Caco-2 (cell line): ENCODE results near the gene FAM162B. TPM values are rescaled to one million over a fixed set of nuclear protein-coding genes. Genes with fewer than 3 reads are reported as not detected.

ENCODE experiments used
- BruUV-seq: library from RNA; stranded (reverse); fragments of 400-500 nt; replicated peaks from 2 replicates; lab custom pipeline; 2021; lab: Mats Ljungman, UMichigan
- CTCF ChIA-PET: fragments of 300-600 bp; sonication (Branson Sonifier 250); formaldehyde crosslinking; loops from one replicate; lab custom pipeline; 2022; ENCODE audit warnings: antibody characterized with exemption; lab: Charles Lee
- POLR2A ChIA-PET: fragments of 300-600 bp; sonication (Branson Sonifier 250); formaldehyde crosslinking; loops from one replicate; lab custom pipeline; 2022; ENCODE audit warnings: antibody characterized with exemption; lab: Charles Lee
- DNase-seq, 2 experiments: peaks; one replicate each; pipeline versions ENCODE4 v3.0.0 to v3.0.0-alpha.2; 2020 to 2022
- H3K27me3 ChIP-seq: replicated peaks from 2 replicates; pipeline ENCODE4 v1.6.0; 2011; ENCODE audit warnings: low read length; ENCODE audit not compliant: control insufficient read depth, insufficient read depth
- H3K36me3 ChIP-seq: 2 replicates; pipeline ENCODE4 v1.5.1; 2011; ENCODE audit warnings: low read length; ENCODE audit not compliant: control insufficient read depth, insufficient read depth
- H3K4me1 ChIP-seq: fragments of 250-450 bp; sonication (Bioruptor Pico); 2 replicates; pipeline ENCODE4 v1.5.1; 2020; ENCODE audit warnings: mild to moderate bottlenecking
- H3K4me3 ChIP-seq: 2 replicates; pipeline ENCODE4 v1.5.1; 2011; ENCODE audit warnings: low read depth, mild to moderate bottlenecking, control low read depth, low read length
- H3K9me3 ChIP-seq: fragments of 250-450 bp; sonication (Bioruptor Pico); 2 replicates; pipeline ENCODE4 v1.5.1; 2020; ENCODE audit warnings: mild to moderate bottlenecking, moderate library complexity
- H3K27ac Mint-ChIP-seq: one replicate; pipeline ENCODE4 v1.8.0; 2022; ENCODE audit warnings: mixed read lengths; ENCODE audit not compliant: unreplicated experiment
- H3K27me3 Mint-ChIP-seq: one replicate; pipeline ENCODE4 v1.8.0; 2022; ENCODE audit warnings: mixed read lengths; ENCODE audit not compliant: insufficient read depth, unreplicated experiment
- H3K36me3 Mint-ChIP-seq: one replicate; pipeline ENCODE4 v1.8.0; 2022; ENCODE audit warnings: mild to moderate bottlenecking, mixed read lengths; ENCODE audit not compliant: insufficient read depth, unreplicated experiment
- H3K4me1 Mint-ChIP-seq: one replicate; pipeline ENCODE4 v1.8.0; 2022; ENCODE audit warnings: low read depth, mixed read lengths; ENCODE audit not compliant: unreplicated experiment
- H3K4me3 Mint-ChIP-seq: one replicate; pipeline ENCODE4 v1.8.0; 2022; ENCODE audit warnings: mild to moderate bottlenecking, moderate library complexity, mixed read lengths; ENCODE audit not compliant: unreplicated experiment
- H3K9me3 Mint-ChIP-seq: one replicate; pipeline ENCODE4 v1.8.0; 2022; ENCODE audit warnings: mixed read lengths; ENCODE audit not compliant: unreplicated experiment
- intact Hi-C: fragments of 100-400 bp; cut with micrococcal nuclease; formaldehyde crosslinking; loops from one replicate; pipeline ENCODE4 v1.10.0; 2022; ENCODE audit not compliant: unreplicated experiment
- total RNA-seq: library from RNA; stranded (reverse); gene quantifications from 2 replicates; pipeline ENCODE4 v1.2.3, GENCODE V29; 2022
- TF ChIP-seq, protein P1 (sequence below), 2 experiments: fragments of 200-600 bp in 1 of 2; IDR thresholded peaks; 1 replicate in 1 of 2; 2 replicates in 1 of 2; pipeline versions ENCODE4 v1.5.1 to v1.8.0; 2011 to 2022; ENCODE audit warnings: antibody characterized with exemption in 1 of 2, control low read depth in 1 of 2, inconsistent platforms in 1 of 2, low read depth in 1 of 2, low read length in 1 of 2, mild to moderate bottlenecking in 1 of 2, moderate library complexity in 1 of 2; ENCODE audit not compliant: insufficient read depth in 1 of 2, severe bottlenecking in 1 of 2, unreplicated experiment in 1 of 2

The FAM162B gene
- total RNA-seq, 1 experiment from 2014 or later = not detected

DNA sequence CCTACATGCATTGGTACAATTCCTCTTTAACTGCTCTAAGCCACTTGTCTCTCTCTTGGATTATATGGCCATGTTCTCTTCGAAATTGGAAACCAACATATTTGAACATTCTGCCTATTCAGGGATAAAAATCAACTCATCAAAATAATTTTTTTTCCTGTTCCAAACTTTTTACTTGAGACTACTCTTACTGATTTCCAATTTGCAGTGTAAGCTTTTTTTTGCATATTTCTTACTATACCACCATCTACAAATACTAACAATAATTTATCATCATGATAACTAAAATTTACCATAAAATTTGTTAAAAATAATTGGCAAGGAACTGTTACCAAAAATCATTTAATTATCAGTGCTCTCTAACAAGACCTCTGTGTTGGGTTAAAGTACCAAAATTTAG is 6.9 kb upstream of the FAM162B start:
- H3K9me3 ChIP-seq = no peaks in the 10 kb centered on the region
- Mint-ChIP-seq H3K36me3 (no peaks in the 10 kb centered on the region), H3K9me3 (no peaks in the 10 kb centered on the region), H3K4me1 (peaks cover 7% of the 10 kb centered on the region), H3K27me3 (no peaks in the 10 kb centered on the region), H3K27ac (no peak overlapping the region), H3K4me3 (no peak overlapping the region)
- H3K4me3 ChIP-seq = no peak overlapping the region
- ChIA-PET CTCF (no interaction called here), POLR2A (no interaction called here)
- no peak for DNase-seq
- TF ChIP-seq, protein P1, sequence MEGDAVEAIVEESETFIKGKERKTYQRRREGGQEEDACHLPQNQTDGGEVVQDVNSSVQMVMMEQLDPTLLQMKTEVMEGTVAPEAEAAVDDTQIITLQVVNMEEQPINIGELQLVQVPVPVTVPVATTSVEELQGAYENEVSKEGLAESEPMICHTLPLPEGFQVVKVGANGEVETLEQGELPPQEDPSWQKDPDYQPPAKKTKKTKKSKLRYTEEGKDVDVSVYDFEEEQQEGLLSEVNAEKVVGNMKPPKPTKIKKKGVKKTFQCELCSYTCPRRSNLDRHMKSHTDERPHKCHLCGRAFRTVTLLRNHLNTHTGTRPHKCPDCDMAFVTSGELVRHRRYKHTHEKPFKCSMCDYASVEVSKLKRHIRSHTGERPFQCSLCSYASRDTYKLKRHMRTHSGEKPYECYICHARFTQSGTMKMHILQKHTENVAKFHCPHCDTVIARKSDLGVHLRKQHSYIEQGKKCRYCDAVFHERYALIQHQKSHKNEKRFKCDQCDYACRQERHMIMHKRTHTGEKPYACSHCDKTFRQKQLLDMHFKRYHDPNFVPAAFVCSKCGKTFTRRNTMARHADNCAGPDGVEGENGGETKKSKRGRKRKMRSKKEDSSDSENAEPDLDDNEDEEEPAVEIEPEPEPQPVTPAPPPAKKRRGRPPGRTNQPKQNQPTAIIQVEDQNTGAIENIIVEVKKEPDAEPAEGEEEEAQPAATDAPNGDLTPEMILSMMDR (IDR thresholded peaks at IDR 0.05; ENCODE audit: insufficient read depth in 1 of 2, low read depth in 1 of 2, low read length in 1 of 2, severe bottlenecking in 1 of 2, unreplicated experiment in 1 of 2) = no peak
- intact Hi-C loops = no loop called here
- H3K4me1 ChIP-seq = no peaks in the 10 kb centered on the region
- H3K36me3 ChIP-seq = no peaks in the 10 kb centered on the region
- no TSS peak for BruUV-seq
- no peaks in the 10 kb centered on the region for H3K27me3 ChIP-seq

DNA sequence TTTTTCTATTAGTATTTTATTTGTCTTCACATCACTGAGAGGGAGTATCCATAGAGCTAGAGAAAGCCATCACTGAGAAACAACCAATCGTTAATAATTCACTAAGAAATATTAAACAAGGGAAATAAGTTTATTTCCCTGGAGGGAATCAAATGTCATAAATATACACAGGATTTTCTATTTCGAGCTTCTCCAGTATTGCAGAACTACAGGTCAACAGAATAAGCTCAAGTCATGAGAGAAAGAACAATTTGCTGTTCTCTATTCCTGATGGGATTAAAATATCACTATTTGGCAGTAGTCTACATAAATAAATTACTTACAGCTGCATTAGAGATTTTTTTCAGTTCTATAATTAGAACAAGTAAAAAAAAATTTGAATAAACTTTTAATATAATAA is 2.2 kb upstream of the FAM162B start:
- intact Hi-C loops = no loop called here
- Mint-ChIP-seq H3K9me3 (no peaks in the 10 kb centered on the region), H3K27ac (no peak overlapping the region), H3K36me3 (no peaks in the 10 kb centered on the region), H3K4me3 (no peak overlapping the region), H3K27me3 (no peaks in the 10 kb centered on the region), H3K4me1 (peaks cover 7% of the 10 kb centered on the region)
- Histone ChIP-seq H3K9me3 (no peaks in the 10 kb centered on the region), H3K4me1 (no peaks in the 10 kb centered on the region), H3K36me3 (no peaks in the 10 kb centered on the region), H3K27me3 (no peaks in the 10 kb centered on the region), H3K4me3 (no peak overlapping the region)
- no peak for DNase-seq
- POLR2A ChIA-PET = no interaction called here
- CTCF ChIA-PET = no interaction called here
- BruUV-seq = no TSS peak
- TF ChIP-seq, protein P1 (IDR thresholded peaks at IDR 0.05; ENCODE audit: insufficient read depth in 1 of 2, low read depth in 1 of 2, low read length in 1 of 2, severe bottlenecking in 1 of 2, unreplicated experiment in 1 of 2) = no peak

DNA sequence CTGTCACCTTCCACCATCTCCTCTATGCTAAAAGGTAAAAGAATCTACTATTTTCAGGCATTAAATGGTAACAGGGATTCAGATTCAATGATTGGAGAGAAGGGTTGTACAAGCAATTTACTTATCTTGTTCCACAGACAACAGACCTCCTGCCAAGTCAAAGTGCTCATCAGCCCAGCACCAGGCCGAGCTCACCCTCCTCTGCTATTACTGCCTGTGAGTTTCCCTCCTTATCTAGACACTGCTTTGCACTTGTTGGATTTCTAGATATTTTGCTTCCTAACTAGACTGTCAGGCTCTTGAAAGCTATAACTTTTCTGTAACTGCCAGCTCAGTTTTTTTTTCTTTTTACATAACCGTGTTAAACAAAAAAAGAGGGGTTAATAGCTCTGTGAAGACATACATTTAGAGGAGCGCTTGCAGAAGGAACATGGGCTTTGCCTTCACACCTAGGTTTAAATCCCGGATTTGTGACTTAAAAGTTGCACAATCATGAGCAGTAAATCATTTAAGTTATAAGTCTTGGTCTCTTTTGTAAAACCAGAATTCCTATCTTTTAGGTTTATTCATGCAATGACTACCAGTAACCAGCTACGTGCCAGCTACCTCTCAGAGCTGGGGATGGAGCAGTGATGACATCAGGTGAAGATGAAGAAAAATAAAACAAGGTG is 1.1 kb upstream of the FAM162B start:
- H3K27ac Mint-ChIP-seq = no peak overlapping the region
- POLR2A ChIA-PET = interaction anchor here (0.6 kb wide), 1 partner anchor 622 kb away, joined by 3 read pairs; no protein-coding TSS in a partner anchor
- CTCF ChIA-PET = no interaction called here

More for the DNA sequence above, 1.1 kb upstream of the FAM162B start:
- Mint-ChIP-seq H3K9me3 (no peaks in the 10 kb centered on the region), H3K36me3 (no peaks in the 10 kb centered on the region), H3K4me1 (peaks cover 7% of the 10 kb centered on the region), H3K4me3 (no peak overlapping the region), H3K27me3 (no peaks in the 10 kb centered on the region)
- TF ChIP-seq, protein P1 (IDR thresholded peaks at IDR 0.05; ENCODE audit: insufficient read depth in 1 of 2, low read depth in 1 of 2, low read length in 1 of 2, severe bottlenecking in 1 of 2, unreplicated experiment in 1 of 2) = no peak
- H3K36me3 ChIP-seq = no peaks in the 10 kb centered on the region
- no peak for DNase-seq
- no TSS peak for BruUV-seq
- intact Hi-C loops = no loop called here
- H3K4me3 ChIP-seq = no peak overlapping the region
- H3K9me3 ChIP-seq = no peaks in the 10 kb centered on the region
- no peaks in the 10 kb centered on the region for H3K27me3 ChIP-seq
- no peaks in the 10 kb centered on the region for H3K4me1 ChIP-seq
